Vagina (tissue), 2 donors: ENCODE measurements around the gene FGFRL1. TPM values are rescaled to one million over a fixed set of nuclear protein-coding genes. Genes with fewer than 3 reads are reported as not detected.
A peak's percentile ranks its signal among the peaks of the same experiment; 100 is the strongest.

Experiments
- DNase-seq, 2 donors: peaks; one replicate each; pipeline ENCODE4 v3.0.0-alpha.2; 2017; ENCODE audit errors: extremely low spot score in 2 of 2
- H3K27ac ChIP-seq: fragments of 200-600 bp; sonication (generic); one replicate; pipeline ENCODE4 v1.5.1; 2019
- H3K27me3 ChIP-seq: fragments of 200-600 bp; sonication (generic); one replicate; pipeline ENCODE4 v1.5.1; 2019
- H3K36me3 ChIP-seq, 2 donors: fragments of 200-600 bp; sonication (generic); one replicate each; pipeline ENCODE4 v1.5.1; 2017 to 2019
- H3K4me1 ChIP-seq: fragments of 200-600 bp; sonication (generic); one replicate; pipeline ENCODE4 v1.5.1; 2019
- H3K4me3 ChIP-seq, 2 donors: fragments of 200-600 bp; sonication (generic); 1 replicate in 1 of 2; 2 replicates in 1 of 2; pipeline ENCODE4 v1.5.1; 2016 to 2019
- H3K9me3 ChIP-seq: fragments of 200-600 bp; sonication (generic); one replicate; pipeline ENCODE4 v1.5.1; 2019
- CTCF ChIP-seq, 3 experiments: fragments of 450-650 bp in 2 of 3; fragments of 200-600 bp in 1 of 3; sonication (generic) in 1 of 3; IDR thresholded peaks; one replicate each; pipeline ENCODE4 v1.5.1; 2017 to 2019; ENCODE audit warnings: antibody characterized with exemption in 3 of 3, mild to moderate bottlenecking in 2 of 3, moderate library complexity in 2 of 3
- POLR2A ChIP-seq, 2 donors: fragments of 450-650 bp; IDR thresholded peaks; one replicate each; pipeline ENCODE4 v1.6.1; 2017; ENCODE audit warnings: antibody characterized with exemption in 2 of 2, mild to moderate bottlenecking in 2 of 2, moderate library complexity in 2 of 2
- POLR2AphosphoS5 ChIP-seq, 2 donors: sonication (generic); formaldehyde crosslinking; IDR thresholded peaks; one replicate each; pipeline ENCODE4 v1.9.0; 2017; ENCODE audit warnings: antibody characterized with exemption in 2 of 2, mild to moderate bottlenecking in 2 of 2, low read depth in 1 of 2; ENCODE audit not compliant: insufficient read depth in 1 of 2
- intact Hi-C: fragments of 100-400 bp; cut with DNase I; formaldehyde crosslinking; loops from one replicate; pipeline ENCODE4 v1.15.1; 2023
- total RNA-seq: library from RNA; depleted of rRNA; stranded (reverse); fragments of >200 nt; gene quantifications from one replicate; pipeline ENCODE4 v1.2.3, GENCODE V29; 2016

FGFRL1 gene
- total RNA-seq, 1 donor from 2014 or later, result 20.9 TPM

DNA sequence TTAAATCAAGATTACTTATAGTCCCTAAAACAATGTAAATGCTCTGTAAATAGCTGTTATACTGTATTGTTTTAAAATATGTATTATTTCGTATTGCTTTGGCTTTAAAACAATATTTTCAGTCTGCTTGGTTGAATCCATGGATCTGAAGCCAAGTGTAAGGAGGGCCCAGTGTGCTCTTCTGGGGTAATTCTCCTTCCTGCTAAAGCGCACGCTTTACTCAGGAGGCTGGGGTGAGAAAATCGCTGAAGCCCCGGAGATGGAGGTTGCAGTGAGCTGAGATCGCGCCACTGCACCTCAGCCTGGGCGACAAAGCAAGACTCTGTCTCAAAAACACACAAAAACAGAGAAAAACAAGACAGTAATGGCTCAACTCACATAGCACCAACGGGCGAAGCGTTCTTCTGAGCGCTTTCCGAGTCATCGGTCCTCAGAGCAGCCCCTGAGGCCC lies 25.0 kb upstream of the FGFRL1 start:
- intact Hi-C loops, result no loop called here
- H3K27ac ChIP-seq, result peak overlapping the region; percentile 60
- H3K36me3 ChIP-seq, result no peaks in the 10 kb centered on the region
- DNase-seq, result no peak
- no peak for TF ChIP-seq POLR2AphosphoS5 (IDR thresholded peaks at IDR 0.05; ENCODE audit: insufficient read depth in 1 of 2, low read depth in 1 of 2)
- no peak for TF ChIP-seq POLR2A (IDR thresholded peaks at IDR 0.05)
- TF ChIP-seq CTCF (IDR thresholded peaks at IDR 0.05), result no peak
- peaks cover 32% of the 10 kb centered on the region for H3K4me1 ChIP-seq
- peak overlapping the region; percentile 64 to 74 for H3K4me3 ChIP-seq
- no peaks in the 10 kb centered on the region for H3K9me3 ChIP-seq
- H3K27me3 ChIP-seq, result no peaks in the 10 kb centered on the region

- intact Hi-C loops, result no loop called here
These were observed 24.4 kb upstream of the FGFRL1 start, which contains the start of gene IDUA for GRCh38 chr4:986879-987623. TSS of gene IDUA (plus strand) at chr4:987044. CDS start at chr4:987085, 41 bp downstream.

DNA sequence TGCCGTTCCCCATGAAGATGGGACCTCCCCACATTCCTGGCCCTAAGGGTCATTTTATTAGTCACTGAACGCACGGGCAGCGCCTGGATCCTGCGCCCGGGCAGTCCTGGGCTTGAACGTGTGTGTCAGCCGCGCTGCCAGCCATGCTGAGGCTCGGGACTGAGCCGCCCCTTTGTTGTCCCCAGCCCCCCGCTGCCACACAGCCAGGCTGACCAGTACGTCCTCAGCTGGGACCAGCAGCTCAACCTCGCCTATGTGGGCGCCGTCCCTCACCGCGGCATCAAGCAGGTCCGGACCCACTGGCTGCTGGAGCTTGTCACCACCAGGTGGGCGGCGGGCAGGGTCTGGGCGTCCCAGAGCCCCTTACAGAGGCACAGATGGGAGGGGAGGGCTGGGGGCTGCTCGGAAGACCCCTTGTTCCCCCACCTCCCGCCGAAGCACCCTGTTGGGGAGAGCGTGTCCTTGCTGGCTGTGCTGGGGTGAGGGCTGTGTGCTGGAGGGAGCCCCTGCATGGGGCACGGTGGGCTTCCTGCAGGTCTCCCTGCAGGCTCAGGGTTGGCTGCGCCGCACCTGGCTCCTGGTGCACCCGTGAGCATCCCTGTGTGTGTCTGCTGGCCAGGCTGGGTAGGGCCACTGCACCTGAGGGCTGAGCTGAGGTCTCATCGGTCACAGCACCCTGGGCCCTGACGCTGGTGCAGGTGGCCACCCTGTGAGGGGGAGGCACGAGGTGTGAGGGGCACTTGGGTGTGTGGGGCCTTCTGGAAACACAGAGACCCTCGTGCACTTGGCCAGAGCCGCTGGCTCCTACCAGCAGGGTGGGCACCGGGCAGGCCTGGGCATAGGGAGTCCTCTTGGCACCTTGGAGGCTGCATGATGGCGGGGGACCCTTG lies 23.6 kb upstream of the FGFRL1 start:
- Histone ChIP-seq H3K27me3 (no peaks in the 10 kb centered on the region), H3K4me1 (peaks cover 32% of the 10 kb centered on the region), H3K9me3 (no peaks in the 10 kb centered on the region), H3K36me3 (no peaks in the 10 kb centered on the region), H3K27ac (peak overlapping the region; percentile 47), H3K4me3 (peak overlapping the region; percentile 64 to 74)
- intact Hi-C loops, result no loop called here
- no peak for TF ChIP-seq POLR2A (IDR thresholded peaks at IDR 0.05)
- no peak for TF ChIP-seq POLR2AphosphoS5 (IDR thresholded peaks at IDR 0.05; ENCODE audit: insufficient read depth in 1 of 2, low read depth in 1 of 2)
- no peak for TF ChIP-seq CTCF (IDR thresholded peaks at IDR 0.05)
- DNase-seq, result no peak

More at GRCh38 chr4:986879-987623, 24.4 kb upstream of the FGFRL1 start, which contains the start of gene IDUA:
- H3K4me1 ChIP-seq, result peaks cover 32% of the 10 kb centered on the region
- no peaks in the 10 kb centered on the region for H3K9me3 ChIP-seq
- DNase-seq, result no peak
- no peaks in the 10 kb centered on the region for H3K27me3 ChIP-seq
- H3K4me3 ChIP-seq, result peak within 1 kb of the TSS; percentile 64 to 74
- H3K36me3 ChIP-seq, result no peaks in the 10 kb centered on the region
- peak within 1 kb of the TSS; percentile 60 for H3K27ac ChIP-seq
- TF ChIP-seq CTCF (IDR thresholded peaks at IDR 0.05) (peak in 2 of 3 experiments; percentile 14 to 29), POLR2AphosphoS5 (IDR thresholded peaks at IDR 0.05; ENCODE audit: insufficient read depth in 1 of 2, low read depth in 1 of 2) (peak in 1 of 2 donors; percentile 40), POLR2A (IDR thresholded peaks at IDR 0.05) (no peak)

DNA sequence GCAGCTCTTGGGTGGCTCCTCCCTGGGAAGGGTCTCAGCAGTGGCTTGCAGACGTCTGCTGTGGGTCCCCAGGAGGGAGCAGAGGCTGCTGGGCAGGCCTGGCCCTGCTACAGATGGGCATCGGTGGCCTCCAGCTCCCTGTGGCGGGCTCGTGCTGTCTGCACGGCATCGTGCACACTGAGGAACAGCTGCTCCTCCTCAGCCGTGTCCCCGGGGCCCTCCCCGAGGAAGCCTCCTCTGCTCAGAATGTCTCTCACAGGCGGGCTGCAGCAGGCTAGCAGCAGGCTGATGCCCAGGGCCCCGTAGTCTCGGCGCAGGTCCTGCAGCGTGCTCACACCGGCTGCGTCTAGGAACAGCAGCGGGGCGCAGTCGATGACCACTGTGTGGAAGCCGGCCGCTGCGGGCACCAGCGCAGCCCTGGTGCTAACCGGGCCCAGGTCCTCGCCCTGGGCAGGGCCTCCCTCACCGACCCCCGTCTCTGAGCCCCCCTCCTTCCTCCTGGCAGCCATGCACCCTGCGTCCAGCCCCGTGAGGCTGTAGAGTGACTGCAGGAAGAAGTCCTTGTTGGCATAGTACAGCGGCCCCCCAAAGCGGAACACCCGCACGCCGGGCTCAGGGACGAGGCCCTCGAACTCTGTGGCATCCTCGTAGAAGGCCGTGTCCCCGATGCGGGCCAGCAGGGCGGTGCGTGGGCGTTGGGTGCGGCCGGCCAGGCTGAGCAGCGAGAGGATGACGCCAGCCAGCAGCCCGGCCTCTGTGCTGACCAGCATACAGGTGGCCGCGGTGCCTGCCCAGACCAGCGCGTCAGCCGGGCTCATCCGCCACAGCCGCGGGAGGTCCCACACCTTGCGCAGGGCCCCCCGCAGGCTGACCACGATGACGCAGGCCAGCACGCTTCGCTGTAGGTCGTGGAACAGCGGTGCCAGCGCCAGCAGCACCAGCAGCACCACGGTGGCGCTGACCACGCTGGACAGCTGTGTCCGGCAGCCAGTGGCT lies 22.4 kb upstream of the FGFRL1 start:
- Histone ChIP-seq H3K27ac (no peak overlapping the region), H3K27me3 (no peaks in the 10 kb centered on the region), H3K4me3 (no peak overlapping the region), H3K9me3 (no peaks in the 10 kb centered on the region), H3K4me1 (peaks cover 32% of the 10 kb centered on the region), H3K36me3 (no peaks in the 10 kb centered on the region)
- TF ChIP-seq POLR2A (IDR thresholded peaks at IDR 0.05), result no peak
- no peak for TF ChIP-seq CTCF (IDR thresholded peaks at IDR 0.05)
- no peak for TF ChIP-seq POLR2AphosphoS5 (IDR thresholded peaks at IDR 0.05; ENCODE audit: insufficient read depth in 1 of 2, low read depth in 1 of 2)
- DNase-seq, result no peak
- intact Hi-C loops, result no loop called here
